Endodermal cell (in vitro differentiated cells): ENCODE data around the gene FILIP1L. TPM values are rescaled to one million over a fixed set of nuclear protein-coding genes. Genes with fewer than 3 reads are reported as not detected.

Source experiments
- DNase-seq: peaks from one replicate; pipeline ENCODE4 v3.0.0-alpha.2; 2017
- H3K27ac ChIP-seq: 2 replicates; pipeline ENCODE4 v1.5.1; 2013; ENCODE audit warnings: mild to moderate bottlenecking, low read depth, low read length, moderate library complexity
- H3K27me3 ChIP-seq: 2 replicates; pipeline ENCODE4 v1.6.1; 2013; ENCODE audit warnings: mild to moderate bottlenecking, low read length, moderate library complexity; ENCODE audit not compliant: insufficient read depth, control insufficient read depth, poor library complexity, severe bottlenecking
- H3K36me3 ChIP-seq: 2 replicates; pipeline ENCODE4 v1.7.0; 2013; ENCODE audit warnings: mild to moderate bottlenecking, low read length, moderate library complexity; ENCODE audit not compliant: control insufficient read depth, insufficient read depth
- H3K4me1 ChIP-seq: one replicate; pipeline ENCODE4 v1.7.0; 2013; ENCODE audit warnings: low read length; ENCODE audit not compliant: control insufficient read depth, insufficient read depth
- H3K4me3 ChIP-seq: 2 replicates; pipeline ENCODE4 v1.5.1; 2013; ENCODE audit warnings: mild to moderate bottlenecking, low read length, moderate library complexity
- H3K9ac ChIP-seq: 2 replicates; pipeline ENCODE4 v1.6.1; 2013; ENCODE audit warnings: mild to moderate bottlenecking, low read length, moderate library complexity; ENCODE audit not compliant: poor library complexity, severe bottlenecking; ENCODE audit errors: extremely low read depth
- H3K9me3 ChIP-seq: 2 replicates; pipeline ENCODE4 v1.6.1; 2013; ENCODE audit warnings: mild to moderate bottlenecking, low read length, moderate library complexity; ENCODE audit not compliant: control insufficient read depth
- H3K27ac Mint-ChIP-seq: 2 replicates; pipeline ENCODE4 v1.8.0; 2020; ENCODE audit warnings: mixed read lengths
- H3K27me3 Mint-ChIP-seq: 2 replicates; pipeline ENCODE4 v1.8.0; 2021; ENCODE audit warnings: mild to moderate bottlenecking, mixed read lengths; ENCODE audit not compliant: insufficient read depth
- H3K36me3 Mint-ChIP-seq: 2 replicates; pipeline ENCODE4 v1.8.0; 2020; ENCODE audit warnings: low read depth, mixed read lengths
- H3K4me1 Mint-ChIP-seq: 2 replicates; pipeline ENCODE4 v1.8.0; 2020; ENCODE audit warnings: mixed read lengths
- H3K4me3 Mint-ChIP-seq: 2 replicates; pipeline ENCODE4 v1.8.0; 2020; ENCODE audit warnings: mild to moderate bottlenecking, moderate library complexity, mixed read lengths
- H3K9me3 Mint-ChIP-seq: 2 replicates; pipeline ENCODE4 v1.8.0; 2020; ENCODE audit warnings: mild to moderate bottlenecking, mixed read lengths
- CTCF ChIP-seq: fragments of 200-600 bp; sonication (generic); conservative IDR thresholded peaks from 2 replicates; pipeline ENCODE4 v1.5.0; 2021; ENCODE audit warnings: antibody characterized with exemption, mild to moderate bottlenecking
- WGBS, 2 experiments: methylation state at CpG; one replicate each; pipeline versions ENCODE4 v1.1.5 to v1.1.7; 2013; ENCODE audit warnings: missing lambda C conversion rate in 2 of 2, mixed read lengths in 1 of 2; ENCODE audit not compliant: insufficient coverage in 1 of 2, insufficient read length in 1 of 2; 5-methylcytosine and 5-hydroxymethylcytosine counted together
- total RNA-seq, 2 donors: library from RNA; stranded (reverse); fragmentation: NEBNext Ultra II Directional in 1 of 2; extraction: Animal tissue kit (Norgen Biotek cat#: 25700) in 1 of 2; gene quantifications; 2 replicates in 1 of 2; 3 replicates in 1 of 2; pipeline ENCODE4 v1.2.1, GENCODE V29; 2021

Gene FILIP1L
- total RNA-seq, 2 donors from 2014 or later = 0.84 to 2.5 TPM

- no peak for TF ChIP-seq CTCF
- Mint-ChIP-seq H3K36me3 (no peaks in the 10 kb centered on the region), H3K9me3 (no peaks in the 10 kb centered on the region), H3K4me3 (no peak overlapping the region), H3K4me1 (peaks cover 8% of the 10 kb centered on the region), H3K27me3 (no peaks in the 10 kb centered on the region), H3K27ac (no peak overlapping the region)
- H3K36me3 ChIP-seq = no peaks in the 10 kb centered on the region
- H3K9me3 ChIP-seq = no peaks in the 10 kb centered on the region
- H3K9ac ChIP-seq = no peak overlapping the region
- H3K27me3 ChIP-seq = no peaks in the 10 kb centered on the region
- H3K27ac ChIP-seq = no peak overlapping the region
- H3K4me3 ChIP-seq = no peak overlapping the region
- H3K4me1 ChIP-seq = no peaks in the 10 kb centered on the region
- DNase-seq = no peak
- 50 to 75% methylated on average over 2 to 5 of the region's 5 CpGs for WGBS, 2 experiments
Measured at GRCh38 chr3:99960123-99960878, 154.0 kb downstream of the FILIP1L start.

- Mint-ChIP-seq H3K27ac (no peak overlapping the region), H3K4me3 (no peak overlapping the region), H3K27me3 (no peaks in the 10 kb centered on the region), H3K4me1 (peaks cover 9% of the 10 kb centered on the region), H3K36me3 (no peaks in the 10 kb centered on the region), H3K9me3 (no peaks in the 10 kb centered on the region)
- no peak overlapping the region for H3K4me3 ChIP-seq
- H3K27ac ChIP-seq = no peak overlapping the region
- H3K9me3 ChIP-seq = no peaks in the 10 kb centered on the region
- H3K9ac ChIP-seq = no peak overlapping the region
- TF ChIP-seq CTCF = no peak
- no peaks in the 10 kb centered on the region for H3K36me3 ChIP-seq
- DNase-seq = no peak
- no peaks in the 10 kb centered on the region for H3K27me3 ChIP-seq
- H3K4me1 ChIP-seq = no peaks in the 10 kb centered on the region
- WGBS, 2 experiments = 93 to 94% methylated on average over 2 to 3 of the region's 3 CpGs
Measured at GRCh38 chr3:99958222-99958912, 155.9 kb downstream of the FILIP1L start.

- Histone ChIP-seq H3K27me3 (no peaks in the 10 kb centered on the region), H3K9ac (no peak overlapping the region), H3K27ac (no peak overlapping the region), H3K4me3 (no peak overlapping the region), H3K36me3 (no peaks in the 10 kb centered on the region), H3K4me1 (no peaks in the 10 kb centered on the region), H3K9me3 (no peaks in the 10 kb centered on the region)
- H3K4me1 Mint-ChIP-seq = peaks cover 9% of the 10 kb centered on the region
- H3K36me3 Mint-ChIP-seq = no peaks in the 10 kb centered on the region
- no peaks in the 10 kb centered on the region for H3K27me3 Mint-ChIP-seq
- no peak for DNase-seq
- no peak overlapping the region for H3K4me3 Mint-ChIP-seq
- 93% methylated on average over 4 of the region's 4 CpGs; no CpG with 5 or more reads in 1 of the 2 experiments for WGBS, 2 experiments
- no peak for TF ChIP-seq CTCF
- no peaks in the 10 kb centered on the region for H3K9me3 Mint-ChIP-seq
- no peak overlapping the region for H3K27ac Mint-ChIP-seq
Measured at GRCh38 chr3:99957151-99957796, 157.0 kb downstream of the FILIP1L start.
